ENCODE results near the gene KDM6B. TPM values are rescaled to one million over a fixed set of nuclear protein-coding genes. Genes with fewer than 3 reads are reported as not detected.
"Not testable (repeated sequence)": the region's sequence is repeated elsewhere in the genome, so short reads cannot be mapped to it uniquely, and the experiment has no call there.

KDM6B gene
- total and polyA plus RNA-seq, 5 donors: 18.6 to 28.1 (median 27.0) TPM

DNA sequence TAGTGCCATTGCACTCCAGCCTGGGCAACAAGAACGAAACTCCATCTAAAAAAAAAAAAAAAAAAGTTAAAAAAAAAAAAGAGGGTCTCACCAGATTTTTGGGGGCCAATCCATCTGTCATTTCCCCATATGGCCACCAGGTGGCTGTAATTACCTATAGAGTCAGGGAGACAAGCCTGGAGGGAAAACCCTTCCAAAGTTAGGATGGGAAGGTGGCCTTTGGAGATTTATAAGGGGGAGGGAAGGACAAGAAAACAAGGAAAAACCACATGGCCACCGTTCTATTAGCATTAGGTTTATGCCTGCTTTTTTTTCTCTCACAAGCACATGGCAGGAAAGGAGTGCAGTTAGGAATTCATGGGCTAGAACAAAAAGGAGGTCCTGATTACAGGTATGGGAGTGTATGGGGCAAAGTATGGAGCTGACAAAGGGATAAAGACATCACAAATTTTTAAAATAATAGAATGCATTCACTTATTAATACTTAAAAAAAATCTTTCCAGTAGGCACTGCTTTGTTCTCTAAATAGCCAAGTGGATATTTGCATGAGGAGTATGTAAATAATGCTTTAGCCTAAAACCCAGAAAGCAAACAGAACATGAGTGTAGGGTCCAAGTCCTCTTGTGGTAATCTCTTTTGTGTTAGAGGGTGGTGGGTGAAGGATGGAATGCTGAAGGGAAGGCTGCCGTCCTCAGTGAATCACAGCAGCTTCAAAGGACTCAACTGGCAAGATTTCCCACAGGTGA, 28.8 kb downstream of the KDM6B start:
- no peaks in the 10 kb centered on the region for H3K4me1 ChIP-seq (ENCODE audit: control insufficient read depth, insufficient read depth, low read length)
- WGBS: 35% methylated on average over 3 of the region's 3 CpGs
- H3K9me3 ChIP-seq (ENCODE audit: control insufficient read depth, low read length): no peaks in the 10 kb centered on the region
- no peak overlapping the region for H3K27ac ChIP-seq (ENCODE audit: low read length)
- DNase-seq (peak in 2 of 3 donors; percentile 28 to 74), ATAC-seq (no peak)
- H3K27me3 ChIP-seq (ENCODE audit: control insufficient read depth, insufficient read depth): no peaks in the 10 kb centered on the region
- H3K4me3 ChIP-seq (ENCODE audit: low read length): no peak overlapping the region
- intact Hi-C loops (cut with DNase I): loop anchor here (1.0 to 10.0 kb wide), 5 partner anchors 124 to 182 kb away; no protein-coding TSS in a partner anchor

DNA sequence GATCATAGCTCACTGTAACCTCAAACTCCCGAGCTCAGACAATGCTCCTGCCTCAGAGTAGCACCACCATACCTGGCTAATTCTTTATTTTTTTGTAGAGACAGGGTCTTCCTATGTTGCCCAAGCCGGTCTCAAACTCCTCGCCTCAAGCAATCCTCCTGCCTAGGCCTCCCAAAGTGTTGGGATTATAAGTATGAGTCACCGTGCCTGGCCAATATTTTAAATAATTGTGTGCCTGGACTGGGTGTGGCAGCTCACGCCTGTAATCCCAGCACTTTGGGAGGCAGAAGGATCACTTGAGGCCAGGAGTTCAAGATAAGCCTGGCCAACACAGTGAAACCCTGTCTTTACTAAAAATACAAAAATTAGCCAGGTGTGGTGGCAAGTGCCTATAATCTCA, 30.4 kb downstream of the KDM6B start:
- DNase-seq; H3K4me3 ChIP-seq (ENCODE audit: low read length); H3K4me1 ChIP-seq (ENCODE audit: control insufficient read depth, insufficient read depth, low read length); H3K9me3 ChIP-seq (ENCODE audit: control insufficient read depth, low read length); H3K27ac ChIP-seq (ENCODE audit: low read length); ATAC-seq; H3K27me3 ChIP-seq (ENCODE audit: control insufficient read depth, insufficient read depth): not testable (repeated sequence)
- intact Hi-C loops (cut with DNase I): loop anchor here in 2 of 4 donors (5.0 to 10.0 kb wide), 3 partner anchors 123 to 180 kb away; no protein-coding TSS in a partner anchor
- WGBS: 77% methylated on average over 5 of the region's 5 CpGs

DNA sequence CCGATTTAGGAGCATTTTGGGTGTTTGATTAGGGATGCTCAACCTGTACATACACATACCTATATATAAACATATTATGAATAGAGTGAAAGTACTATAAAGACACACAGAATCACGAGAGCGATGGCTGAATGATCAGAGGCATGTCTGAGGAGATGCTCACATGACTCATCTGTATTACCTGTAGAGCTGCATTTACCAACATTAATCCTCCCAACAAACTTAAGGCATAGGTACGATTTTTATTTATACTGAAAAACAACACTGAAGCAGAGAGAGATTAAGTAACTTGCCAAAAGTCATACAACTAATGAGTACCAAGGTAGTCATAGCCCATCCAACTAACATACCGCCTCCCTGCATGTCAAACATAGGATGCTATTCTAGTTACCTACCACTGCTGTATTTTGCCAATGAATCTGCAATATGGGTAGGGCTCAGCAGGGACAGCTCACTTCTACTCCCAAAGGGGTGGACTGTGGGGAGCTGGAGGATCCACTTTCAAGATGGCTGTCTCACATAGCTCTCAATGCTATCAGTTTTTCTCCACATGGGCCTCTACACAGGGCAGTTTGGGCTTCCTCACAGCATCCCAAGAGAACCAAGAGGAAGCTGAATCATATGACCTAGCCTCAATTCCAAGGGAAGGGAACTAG, 31.1 kb downstream of the KDM6B start:
- 96% methylated on average over 5 of the region's 5 CpGs for WGBS

DNA sequence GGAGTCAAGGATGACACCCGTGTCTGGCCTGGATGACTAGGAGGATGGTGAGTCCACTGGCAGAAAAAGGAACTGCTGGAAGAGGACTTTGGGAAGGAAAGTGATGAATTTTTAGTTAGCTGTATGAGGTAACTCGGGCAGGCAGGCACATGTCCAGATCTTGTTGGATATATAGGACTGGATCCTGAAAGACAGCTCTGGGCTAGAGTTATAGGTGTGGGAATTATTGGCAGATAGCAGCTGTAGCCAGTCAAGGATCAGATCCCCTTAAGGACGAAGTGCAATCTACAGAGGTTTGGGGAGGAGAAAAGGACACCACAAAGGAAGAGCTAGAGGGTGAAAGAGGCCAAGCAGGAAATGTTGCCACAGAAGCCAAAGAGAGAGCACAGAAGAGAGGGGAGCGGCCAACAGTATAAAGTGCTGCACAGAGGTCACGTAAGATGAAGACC, 33.9 kb downstream of the KDM6B start:
- ATAC-seq (no peak), DNase-seq (no peak)
- H3K4me1 ChIP-seq (ENCODE audit: control insufficient read depth, insufficient read depth, low read length): no peaks in the 10 kb centered on the region
- intact Hi-C loops (cut with DNase I): loop anchor here in 1 of 4 donors (10.0 kb wide), 1 partner anchor 177 kb away; no protein-coding TSS in a partner anchor
- no peak overlapping the region for H3K4me3 ChIP-seq (ENCODE audit: low read length)
- H3K9me3 ChIP-seq (ENCODE audit: control insufficient read depth, low read length): no peaks in the 10 kb centered on the region
- WGBS: 71% methylated on average over 5 of the region's 5 CpGs
- no peaks in the 10 kb centered on the region for H3K27me3 ChIP-seq (ENCODE audit: control insufficient read depth, insufficient read depth)
- no peak overlapping the region for H3K27ac ChIP-seq (ENCODE audit: low read length)

More for the DNA sequence above, 31.1 kb downstream of the KDM6B start:
- H3K4me1 ChIP-seq (ENCODE audit: control insufficient read depth, insufficient read depth, low read length): no peaks in the 10 kb centered on the region
- no peaks in the 10 kb centered on the region for H3K9me3 ChIP-seq (ENCODE audit: control insufficient read depth, low read length)
- H3K27ac ChIP-seq (ENCODE audit: low read length): no peak overlapping the region
- no peak for DNase-seq
- intact Hi-C loops (cut with DNase I): loop anchor here in 2 of 4 donors (5.0 to 10.0 kb wide), 3 partner anchors 122 to 180 kb away; no protein-coding TSS in a partner anchor
- H3K4me3 ChIP-seq (ENCODE audit: low read length): no peak overlapping the region
- H3K27me3 ChIP-seq (ENCODE audit: control insufficient read depth, insufficient read depth): no peaks in the 10 kb centered on the region
- no peak for ATAC-seq

DNA sequence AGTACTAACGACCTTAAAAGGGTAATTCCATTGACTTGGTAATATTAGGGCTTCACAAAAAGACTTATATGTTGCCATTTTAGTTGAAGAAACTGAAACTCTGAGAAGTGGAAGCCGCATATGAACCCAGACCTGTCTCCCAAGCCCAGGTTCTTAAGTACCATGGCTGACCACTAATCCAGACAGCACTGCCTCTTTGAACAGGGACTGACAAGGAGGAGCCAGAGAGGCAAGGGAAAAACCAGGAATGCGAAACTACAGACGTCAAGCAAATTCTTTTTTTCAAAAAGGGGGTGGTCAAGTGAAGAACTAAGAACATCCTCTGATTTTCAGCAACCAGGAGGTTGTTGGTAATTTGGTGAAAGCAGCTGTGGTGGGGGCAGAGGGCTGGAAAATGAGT, 39.0 kb downstream of the KDM6B start:
- Histone ChIP-seq H3K4me1 (ENCODE audit: control insufficient read depth, insufficient read depth, low read length) (no peaks in the 10 kb centered on the region), H3K4me3 (ENCODE audit: low read length) (no peak overlapping the region), H3K9me3 (ENCODE audit: control insufficient read depth, low read length) (no peaks in the 10 kb centered on the region), H3K27ac (ENCODE audit: low read length) (no peak overlapping the region), H3K27me3 (ENCODE audit: control insufficient read depth, insufficient read depth) (no peaks in the 10 kb centered on the region)
- WGBS: 71% methylated on average over 4 of the region's 4 CpGs
- ATAC-seq: no peak
- intact Hi-C loops (cut with DNase I): no loop called here
- no peak for DNase-seq

DNA sequence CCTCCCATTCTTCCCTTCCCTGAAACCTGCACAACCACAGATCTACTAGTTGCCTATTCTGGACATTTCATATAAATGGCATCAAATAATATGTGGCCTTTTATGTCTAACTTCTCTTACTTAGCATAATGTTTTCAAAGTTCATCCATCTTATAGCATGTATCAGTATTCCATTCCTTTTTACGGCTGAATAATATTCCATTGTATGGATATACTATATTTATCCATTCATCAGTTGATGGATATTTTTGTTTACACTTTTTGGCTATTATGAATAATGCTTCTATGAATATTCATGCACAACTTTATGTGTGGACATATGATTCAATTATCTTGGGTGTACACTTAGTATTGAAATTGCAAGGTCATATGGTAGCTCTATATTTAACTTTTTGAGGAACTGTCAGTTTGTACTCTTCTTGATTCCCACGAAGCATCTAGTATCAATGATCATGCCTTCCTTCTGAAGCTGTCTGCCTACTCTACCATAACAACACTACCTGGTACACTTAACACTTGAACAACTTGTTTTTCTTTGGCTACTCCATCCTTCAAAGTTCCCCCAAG, 41.9 kb downstream of the KDM6B start:
- WGBS: 81% methylated on average over 2 of the region's 2 CpGs
- Histone ChIP-seq H3K9me3 (ENCODE audit: control insufficient read depth, low read length) (no peaks in the 10 kb centered on the region), H3K27me3 (ENCODE audit: control insufficient read depth, insufficient read depth) (no peaks in the 10 kb centered on the region), H3K4me1 (ENCODE audit: control insufficient read depth, insufficient read depth, low read length) (no peaks in the 10 kb centered on the region), H3K27ac (ENCODE audit: low read length) (no peak overlapping the region), H3K4me3 (ENCODE audit: low read length) (no peak overlapping the region)
- intact Hi-C loops (cut with DNase I): no loop called here
- DNase-seq (no peak), ATAC-seq (no peak)

DNA sequence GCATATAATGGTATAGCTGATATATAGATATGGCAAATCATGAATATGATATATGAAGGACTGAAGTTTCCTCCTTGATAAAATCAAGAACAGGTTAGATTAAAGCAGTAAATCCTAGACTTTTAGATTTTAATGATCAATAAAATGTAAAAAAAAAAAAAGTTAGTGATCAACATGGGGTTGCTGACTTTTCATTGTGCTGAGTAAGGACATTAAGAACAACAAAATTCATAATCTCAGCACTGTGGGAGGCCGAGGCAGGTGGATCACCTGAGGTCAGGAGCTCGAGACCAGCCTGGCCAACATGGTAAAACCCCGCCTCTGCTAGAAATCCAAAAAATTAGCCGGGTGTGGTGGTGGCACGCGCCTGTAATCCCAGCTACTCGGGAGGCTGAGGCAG, 44.2 kb downstream of the KDM6B start:
- H3K4me1 ChIP-seq (ENCODE audit: control insufficient read depth, insufficient read depth, low read length): no peaks in the 10 kb centered on the region
- no peaks in the 10 kb centered on the region for H3K9me3 ChIP-seq (ENCODE audit: control insufficient read depth, low read length)
- H3K27ac ChIP-seq (ENCODE audit: low read length): no peak overlapping the region
- intact Hi-C loops (cut with DNase I): no loop called here
- ATAC-seq (no peak), DNase-seq (no peak)
- no peaks in the 10 kb centered on the region for H3K27me3 ChIP-seq (ENCODE audit: control insufficient read depth, insufficient read depth)
- WGBS: 96% methylated on average over 7 of the region's 7 CpGs
- H3K4me3 ChIP-seq (ENCODE audit: low read length): no peak overlapping the region

DNA sequence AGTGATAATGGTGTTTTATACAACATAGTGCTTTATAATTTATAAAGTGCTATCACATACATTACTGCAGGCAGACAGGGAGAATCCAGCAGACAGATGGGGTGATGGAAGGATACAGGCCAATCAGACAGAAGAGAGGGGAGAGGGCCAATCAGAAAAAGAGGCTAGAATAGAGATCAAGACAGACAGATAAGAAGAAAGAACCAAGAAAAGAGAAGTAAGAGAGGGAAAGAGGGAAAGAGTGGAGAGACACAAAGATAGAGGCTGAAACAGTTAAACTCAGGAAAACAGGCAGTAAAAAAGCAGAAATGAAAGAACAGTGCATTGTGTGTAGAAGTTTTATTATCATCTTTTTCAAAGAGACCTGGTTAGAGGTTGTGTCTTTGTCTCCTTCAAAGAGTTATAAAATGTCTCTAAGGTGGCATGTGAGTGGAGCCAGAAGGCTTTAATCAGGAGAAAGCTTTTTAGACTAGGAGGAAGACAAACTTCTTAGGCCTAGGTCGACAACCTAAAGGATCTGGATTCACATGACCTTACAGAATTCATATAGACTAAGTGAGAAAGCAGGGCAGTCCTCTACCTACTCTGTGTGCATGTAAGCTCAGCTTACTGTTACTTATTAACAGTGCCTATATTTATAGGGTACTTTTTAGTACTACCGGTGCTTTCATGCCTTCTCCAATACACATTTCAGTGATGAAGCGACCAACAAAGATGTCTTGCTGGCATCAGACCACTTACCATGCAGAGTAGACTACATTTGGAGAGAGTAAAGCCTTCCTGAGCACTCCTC, 46.3 kb downstream of the KDM6B start:
- H3K27me3 ChIP-seq (ENCODE audit: control insufficient read depth, insufficient read depth): no peaks in the 10 kb centered on the region
- H3K9me3 ChIP-seq (ENCODE audit: control insufficient read depth, low read length): no peaks in the 10 kb centered on the region
- DNase-seq: no peak
- H3K4me1 ChIP-seq (ENCODE audit: control insufficient read depth, insufficient read depth, low read length): no peaks in the 10 kb centered on the region
- no peak overlapping the region for H3K27ac ChIP-seq (ENCODE audit: low read length)
- no peak for ATAC-seq
- intact Hi-C loops (cut with DNase I): no loop called here
- no peak overlapping the region for H3K4me3 ChIP-seq (ENCODE audit: low read length)
- WGBS: 76% methylated on average over 3 of the region's 3 CpGs

DNA sequence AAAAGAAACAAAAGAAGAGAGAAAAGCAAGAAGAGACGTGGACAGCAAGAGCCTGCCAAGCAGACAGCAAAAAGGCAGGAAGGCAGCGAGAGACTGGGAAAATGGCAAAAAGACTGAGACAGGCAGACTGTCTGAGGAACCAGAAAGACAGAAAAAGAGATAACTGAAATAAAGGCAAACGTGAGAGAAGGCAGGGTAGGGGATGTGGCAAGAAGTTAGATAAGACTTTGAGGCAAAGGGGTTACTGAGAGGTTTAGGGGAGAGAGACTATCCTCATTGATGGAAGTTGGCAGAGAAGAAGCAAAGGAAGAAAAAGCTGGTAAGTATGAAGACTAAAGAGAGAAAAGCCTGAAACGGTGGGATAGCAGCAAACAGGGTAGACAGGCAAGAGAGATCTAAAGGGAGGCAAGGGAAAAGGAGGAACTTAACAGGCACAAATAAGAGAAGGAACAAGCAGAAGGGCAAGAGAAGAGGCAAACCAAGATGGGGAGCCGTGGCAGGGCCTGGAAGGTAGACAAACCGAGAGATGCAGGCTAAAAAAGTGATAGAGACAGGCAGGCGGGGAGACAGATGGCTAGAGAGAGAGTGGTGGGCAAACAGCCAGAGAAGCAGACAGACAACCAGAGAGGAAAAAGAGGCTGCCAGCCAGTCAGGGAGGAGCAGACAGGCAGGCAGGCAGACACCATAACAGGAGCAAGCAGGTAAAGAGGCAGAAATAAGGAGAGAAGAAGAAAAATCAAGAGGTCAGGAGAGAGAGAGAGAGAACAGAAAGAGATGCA, 47.4 kb downstream of the KDM6B start:
- no peak for DNase-seq
- 39% methylated on average over 7 of the region's 7 CpGs for WGBS
- intact Hi-C loops (cut with DNase I): no loop called here
- H3K27ac ChIP-seq (ENCODE audit: low read length): no peak overlapping the region
- H3K4me3 ChIP-seq (ENCODE audit: low read length): no peak overlapping the region
- H3K27me3 ChIP-seq (ENCODE audit: control insufficient read depth, insufficient read depth): no peaks in the 10 kb centered on the region
- no peaks in the 10 kb centered on the region for H3K4me1 ChIP-seq (ENCODE audit: control insufficient read depth, insufficient read depth, low read length)
- no peaks in the 10 kb centered on the region for H3K9me3 ChIP-seq (ENCODE audit: control insufficient read depth, low read length)
- ATAC-seq: no peak

DNA sequence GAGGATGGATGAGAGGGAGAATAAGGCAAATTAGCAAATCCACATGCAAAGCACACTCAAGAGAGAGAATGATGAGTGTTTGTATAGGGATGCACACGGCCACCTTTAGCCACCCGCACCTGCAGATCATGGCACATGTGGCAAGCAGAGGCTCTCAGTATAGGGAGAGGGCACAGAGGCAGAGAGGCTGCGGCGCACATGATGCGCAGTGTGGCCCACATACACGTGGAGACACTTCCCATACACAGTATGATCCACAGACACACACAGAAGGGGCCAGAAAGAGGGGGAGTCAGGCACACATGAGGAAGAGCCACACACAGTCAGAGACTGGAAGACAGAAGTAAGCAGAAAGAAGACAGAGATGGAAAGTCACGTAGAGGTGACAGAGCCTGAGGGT, 48.1 kb downstream of the KDM6B start:
- H3K27me3 ChIP-seq (ENCODE audit: control insufficient read depth, insufficient read depth): no peaks in the 10 kb centered on the region
- intact Hi-C loops (cut with DNase I): no loop called here
- 59% methylated on average over 7 of the region's 7 CpGs for WGBS
- no peak for DNase-seq
- H3K4me3 ChIP-seq (ENCODE audit: low read length): no peak overlapping the region
- ATAC-seq: no peak
- H3K27ac ChIP-seq (ENCODE audit: low read length): no peak overlapping the region
- peaks cover 4% of the 10 kb centered on the region for H3K4me1 ChIP-seq (ENCODE audit: control insufficient read depth, insufficient read depth, low read length)
- no peaks in the 10 kb centered on the region for H3K9me3 ChIP-seq (ENCODE audit: control insufficient read depth, low read length)
